H9 (cell line): Measurements from ENCODE around the gene PI3. TPM values are rescaled to one million over a fixed set of nuclear protein-coding genes. Genes with fewer than 3 reads are reported as not detected.

ENCODE experiments used
- DNase-seq: peaks from one replicate; pipeline ENCODE4 v3.0.0-alpha.2; 2017
- H2AFZ ChIP-seq: one replicate; pipeline ENCODE4 v1.6.1; 2013; ENCODE audit warnings: mild to moderate bottlenecking, low read length, control low read depth, moderate library complexity
- H2AK5ac ChIP-seq: 2 replicates; pipeline ENCODE4 v1.6.1; 2013; ENCODE audit warnings: low read length, control low read depth, mixed read lengths; ENCODE audit not compliant: insufficient read length
- H2BK120ac ChIP-seq: one replicate; pipeline ENCODE4 v1.6.1; 2013; ENCODE audit warnings: low read depth, mild to moderate bottlenecking, low read length, control low read depth, inconsistent platforms; ENCODE audit not compliant: poor library complexity, severe bottlenecking
- H2BK12ac ChIP-seq: 2 replicates; pipeline ENCODE4 v1.6.1; 2013; ENCODE audit warnings: low read length, control low read depth, mixed read lengths, low read depth; ENCODE audit not compliant: insufficient read length
- H2BK15ac ChIP-seq: 2 replicates; pipeline ENCODE4 v1.6.1; 2013; ENCODE audit warnings: low read depth, low read length, control low read depth
- H2BK20ac ChIP-seq: one replicate; pipeline ENCODE4 v1.6.1; 2013; ENCODE audit warnings: low read depth, mild to moderate bottlenecking, low read length, control low read depth, inconsistent platforms; ENCODE audit not compliant: poor library complexity, severe bottlenecking
- H2BK5ac ChIP-seq: 2 replicates; pipeline ENCODE4 v1.6.1; 2013; ENCODE audit warnings: low read length, control low read depth, mixed read lengths; ENCODE audit not compliant: insufficient read length
- H3K14ac ChIP-seq: 2 replicates; pipeline ENCODE4 v1.6.1; 2013; ENCODE audit warnings: low read length, control low read depth; ENCODE audit not compliant: insufficient read depth
- H3K18ac ChIP-seq: 2 replicates; pipeline ENCODE4 v1.6.1; 2013; ENCODE audit warnings: low read depth, mild to moderate bottlenecking, mixed read lengths, low read length, control low read depth; ENCODE audit not compliant: insufficient read length
- H3K23ac ChIP-seq: 2 replicates; pipeline ENCODE4 v1.6.1; 2013; ENCODE audit warnings: low read length, control low read depth, mixed read lengths, low read depth; ENCODE audit not compliant: insufficient read length
- H3K23me2 ChIP-seq: 2 replicates; pipeline ENCODE4 v1.6.1; 2013; ENCODE audit warnings: low read depth, mild to moderate bottlenecking, mixed read lengths, low read length, control low read depth; ENCODE audit not compliant: insufficient read length, poor library complexity, severe bottlenecking
- H3K27ac ChIP-seq: 2 replicates; pipeline ENCODE4 v1.5.1; 2013; ENCODE audit warnings: low read length, control low read depth, mixed read lengths, low read depth; ENCODE audit not compliant: insufficient read length
- H3K27me3 ChIP-seq: 2 replicates; pipeline ENCODE4 v1.6.1; 2013; ENCODE audit warnings: low read length, control low read depth, inconsistent platforms; ENCODE audit not compliant: insufficient read depth
- H3K4ac ChIP-seq: 2 replicates; pipeline ENCODE4 v1.6.1; 2013; ENCODE audit warnings: low read depth, mild to moderate bottlenecking, control low read depth, inconsistent platforms, low read length, moderate library complexity
- H3K4me1 ChIP-seq: 2 replicates; pipeline ENCODE4 v1.6.1; 2013; ENCODE audit warnings: low read length, control low read depth, inconsistent platforms; ENCODE audit not compliant: insufficient read depth
- H3K4me2 ChIP-seq: 2 replicates; pipeline ENCODE4 v1.6.1; 2013; ENCODE audit warnings: low read length, control low read depth, mixed read lengths; ENCODE audit not compliant: insufficient read length, insufficient read depth
- H3K56ac ChIP-seq: 2 replicates; pipeline ENCODE4 v1.6.1; 2013; ENCODE audit warnings: low read depth, mild to moderate bottlenecking, mixed read lengths, low read length, control low read depth; ENCODE audit not compliant: insufficient read length
- H3K79me1 ChIP-seq: 2 replicates; pipeline ENCODE4 v1.6.1; 2013; ENCODE audit warnings: low read depth, mild to moderate bottlenecking, moderate library complexity, low read length, control low read depth, inconsistent platforms; ENCODE audit not compliant: insufficient read depth, poor library complexity, severe bottlenecking
- H3K79me2 ChIP-seq: 2 replicates; pipeline ENCODE4 v1.6.1; 2013; ENCODE audit warnings: low read length, control low read depth, inconsistent platforms; ENCODE audit not compliant: insufficient read depth
- H3K9ac ChIP-seq: 2 replicates; pipeline ENCODE4 v1.6.1; 2013; ENCODE audit warnings: low read length, control low read depth, mixed read lengths; ENCODE audit not compliant: insufficient read length; ENCODE audit errors: extremely low read depth
- H3K9me3 ChIP-seq: one replicate; pipeline ENCODE4 v1.6.1; 2013; ENCODE audit warnings: low read depth, low read length, inconsistent platforms; ENCODE audit not compliant: control insufficient read depth
- H3T11ph ChIP-seq: one replicate; pipeline ENCODE4 v1.6.1; 2013; ENCODE audit warnings: mild to moderate bottlenecking, low read length, control low read depth, inconsistent platforms
- H4K20me1 ChIP-seq: one replicate; pipeline ENCODE4 v1.6.1; 2013; ENCODE audit not compliant: control insufficient read depth, insufficient read length, insufficient read depth
- H4K5ac ChIP-seq: 2 replicates; pipeline ENCODE4 v1.6.1; 2013; ENCODE audit warnings: low read depth, mild to moderate bottlenecking, mixed read lengths, low read length, control low read depth; ENCODE audit not compliant: insufficient read length
- H4K8ac ChIP-seq: replicated peaks from 2 replicates; pipeline ENCODE4 v1.6.1; 2013; ENCODE audit warnings: low read length, control low read depth, mixed read lengths, low read depth; ENCODE audit not compliant: insufficient read length
- H4K91ac ChIP-seq: 2 replicates; pipeline ENCODE4 v1.6.1; 2013; ENCODE audit warnings: low read depth, mild to moderate bottlenecking, moderate library complexity, mixed read lengths, low read length, control low read depth; ENCODE audit not compliant: insufficient read length
- H3K27ac Mint-ChIP-seq, 3 experiments: 2 replicates in 2 of 3; 3 replicates in 1 of 3; pipeline ENCODE4 v1.8.0; 2020 to 2021; ENCODE audit warnings: mixed read lengths in 3 of 3, mild to moderate bottlenecking in 1 of 3, moderate library complexity in 1 of 3
- H3K27me3 Mint-ChIP-seq: 2 replicates; pipeline ENCODE4 v1.8.0; 2021; ENCODE audit warnings: low read depth, mild to moderate bottlenecking, moderate library complexity, mixed read lengths
- H3K36me3 Mint-ChIP-seq, 3 experiments: 2 replicates in 2 of 3; 3 replicates in 1 of 3; pipeline ENCODE4 v1.8.0; 2020 to 2021; ENCODE audit warnings: low read depth in 3 of 3, mixed read lengths in 3 of 3; ENCODE audit not compliant: insufficient read depth in 1 of 3
- H3K4me1 Mint-ChIP-seq, 2 experiments: 2 replicates each; pipeline ENCODE4 v1.8.0; 2020; ENCODE audit warnings: mixed read lengths in 2 of 2
- H3K4me3 Mint-ChIP-seq, 2 experiments: 2 replicates in 1 of 2; 3 replicates in 1 of 2; pipeline ENCODE4 v1.8.0; 2020 to 2021; ENCODE audit warnings: mild to moderate bottlenecking in 2 of 2, mixed read lengths in 2 of 2, moderate library complexity in 1 of 2
- H3K9me3 Mint-ChIP-seq, 2 experiments: 2 replicates in 1 of 2; 3 replicates in 1 of 2; pipeline ENCODE4 v1.8.0; 2020; ENCODE audit warnings: mild to moderate bottlenecking in 2 of 2, mixed read lengths in 2 of 2, moderate library complexity in 1 of 2
- WGBS: extraction: QIAGEN DNeasy Blood & Tissue Kit; methylation state at CpG from one replicate; pipeline ENCODE4 v1.1.7; 2013; ENCODE audit warnings: missing lambda C conversion rate, low lambda C conversion rate, mixed read lengths; ENCODE audit not compliant: insufficient read length; ENCODE audit errors: extremely low coverage; 5-methylcytosine and 5-hydroxymethylcytosine counted together
- total RNA-seq: library from RNA; stranded (reverse); gene quantifications from 2 replicates; pipeline ENCODE4 v1.2.1, GENCODE V29; 2021
- TF ChIP-seq, protein P1 (sequence below): fragments of 200-600 bp; sonication (generic); conservative IDR thresholded peaks from 3 replicates; pipeline ENCODE4 v1.8.0; 2021; ENCODE audit warnings: antibody characterized with exemption, mild to moderate bottlenecking

The PI3 gene
- total RNA-seq, 1 experiment from 2014 or later: not detected

DNA sequence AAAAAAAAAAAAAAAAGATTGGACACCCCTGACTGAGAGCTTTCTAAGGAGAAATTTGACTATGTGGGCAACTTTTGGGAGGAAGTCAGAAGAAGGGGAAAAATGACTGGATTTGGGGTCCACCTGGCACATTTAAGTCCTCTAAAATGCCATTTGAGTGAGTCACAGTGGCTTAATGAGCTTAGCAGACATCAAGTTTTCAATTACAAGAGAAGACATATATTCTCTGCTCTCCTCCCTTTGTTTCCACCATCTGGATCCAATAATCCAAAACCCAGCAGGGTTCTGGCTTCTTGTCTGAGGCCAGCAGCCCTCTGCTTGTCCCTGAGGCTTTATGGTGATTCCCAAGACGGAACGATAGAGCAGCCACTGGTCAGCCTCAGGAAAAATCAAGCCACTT lies 6.9 kb downstream of the PI3 start:
- Histone ChIP-seq H2BK12ac (no peak overlapping the region), H3K18ac (no peak overlapping the region), H4K20me1 (no peaks in the 10 kb centered on the region), H3K79me2 (no peaks in the 10 kb centered on the region; the same call in 1 of the 2 replicates), H3K4me2 (no peak overlapping the region), H2AK5ac (no peak overlapping the region), H3K56ac (no peak overlapping the region), H2BK20ac (no peak overlapping the region), H3K27me3 (no peaks in the 10 kb centered on the region), H4K5ac (no peak overlapping the region), H4K8ac (no peak overlapping the region), H3K4ac (no peak overlapping the region), H3K9ac (no peak overlapping the region), H2BK15ac (no peak overlapping the region), H2AFZ (no peak overlapping the region), H3K14ac (no peak overlapping the region), H3T11ph (no peak overlapping the region), H3K23me2 (no peaks in the 10 kb centered on the region), H3K4me1 (no peaks in the 10 kb centered on the region), H2BK120ac (no peak overlapping the region), H3K23ac (no peak overlapping the region), H4K91ac (no peak overlapping the region), H3K9me3 (no peaks in the 10 kb centered on the region), H3K79me1 (no peaks in the 10 kb centered on the region), H3K27ac (no peak overlapping the region), H2BK5ac (no peak overlapping the region)
- TF ChIP-seq, protein P1, sequence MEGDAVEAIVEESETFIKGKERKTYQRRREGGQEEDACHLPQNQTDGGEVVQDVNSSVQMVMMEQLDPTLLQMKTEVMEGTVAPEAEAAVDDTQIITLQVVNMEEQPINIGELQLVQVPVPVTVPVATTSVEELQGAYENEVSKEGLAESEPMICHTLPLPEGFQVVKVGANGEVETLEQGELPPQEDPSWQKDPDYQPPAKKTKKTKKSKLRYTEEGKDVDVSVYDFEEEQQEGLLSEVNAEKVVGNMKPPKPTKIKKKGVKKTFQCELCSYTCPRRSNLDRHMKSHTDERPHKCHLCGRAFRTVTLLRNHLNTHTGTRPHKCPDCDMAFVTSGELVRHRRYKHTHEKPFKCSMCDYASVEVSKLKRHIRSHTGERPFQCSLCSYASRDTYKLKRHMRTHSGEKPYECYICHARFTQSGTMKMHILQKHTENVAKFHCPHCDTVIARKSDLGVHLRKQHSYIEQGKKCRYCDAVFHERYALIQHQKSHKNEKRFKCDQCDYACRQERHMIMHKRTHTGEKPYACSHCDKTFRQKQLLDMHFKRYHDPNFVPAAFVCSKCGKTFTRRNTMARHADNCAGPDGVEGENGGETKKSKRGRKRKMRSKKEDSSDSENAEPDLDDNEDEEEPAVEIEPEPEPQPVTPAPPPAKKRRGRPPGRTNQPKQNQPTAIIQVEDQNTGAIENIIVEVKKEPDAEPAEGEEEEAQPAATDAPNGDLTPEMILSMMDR: no peak
- Mint-ChIP-seq H3K4me3 (no peak overlapping the region), H3K27ac (peak overlapping the region in 1 of 3 experiments; percentile 65; a peak in 1 of 7 replicates), H3K4me1 (no peaks in the 10 kb centered on the region; a peak in 1 of 4 replicates), H3K27me3 (no peaks in the 10 kb centered on the region; the same call in none of the 2 replicates), H3K9me3 (no peaks in the 10 kb centered on the region), H3K36me3 (no peaks in the 10 kb centered on the region)
- DNase-seq: no peak
- WGBS: no CpG with 5 or more reads among the region's 2 CpGs
